ENCODE results near the gene FAM168B.

DNA sequence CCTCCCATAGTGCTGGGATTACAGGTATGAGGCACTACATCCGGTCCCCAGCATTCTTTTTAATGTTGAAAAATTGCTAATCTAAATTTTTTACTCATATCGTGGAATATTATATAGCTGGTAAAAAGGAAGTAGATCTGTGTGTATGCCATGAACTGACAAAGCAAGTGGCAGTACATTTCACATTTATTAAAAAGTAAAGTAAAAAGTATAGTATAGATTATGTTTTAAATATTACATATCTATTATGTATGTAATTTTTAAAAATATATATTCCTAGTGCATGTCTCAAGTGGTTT is 37.0 kb upstream of the FAM168B start:
- TF ChIP-seq, protein P1, sequence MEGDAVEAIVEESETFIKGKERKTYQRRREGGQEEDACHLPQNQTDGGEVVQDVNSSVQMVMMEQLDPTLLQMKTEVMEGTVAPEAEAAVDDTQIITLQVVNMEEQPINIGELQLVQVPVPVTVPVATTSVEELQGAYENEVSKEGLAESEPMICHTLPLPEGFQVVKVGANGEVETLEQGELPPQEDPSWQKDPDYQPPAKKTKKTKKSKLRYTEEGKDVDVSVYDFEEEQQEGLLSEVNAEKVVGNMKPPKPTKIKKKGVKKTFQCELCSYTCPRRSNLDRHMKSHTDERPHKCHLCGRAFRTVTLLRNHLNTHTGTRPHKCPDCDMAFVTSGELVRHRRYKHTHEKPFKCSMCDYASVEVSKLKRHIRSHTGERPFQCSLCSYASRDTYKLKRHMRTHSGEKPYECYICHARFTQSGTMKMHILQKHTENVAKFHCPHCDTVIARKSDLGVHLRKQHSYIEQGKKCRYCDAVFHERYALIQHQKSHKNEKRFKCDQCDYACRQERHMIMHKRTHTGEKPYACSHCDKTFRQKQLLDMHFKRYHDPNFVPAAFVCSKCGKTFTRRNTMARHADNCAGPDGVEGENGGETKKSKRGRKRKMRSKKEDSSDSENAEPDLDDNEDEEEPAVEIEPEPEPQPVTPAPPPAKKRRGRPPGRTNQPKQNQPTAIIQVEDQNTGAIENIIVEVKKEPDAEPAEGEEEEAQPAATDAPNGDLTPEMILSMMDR (IDR thresholded peaks at IDR 0.05): no peak
- no peak for TF ChIP-seq POLR2A (IDR thresholded peaks at IDR 0.05)
- TF ChIP-seq EP300 (IDR thresholded peaks at IDR 0.05): no peak
